HG02763 (cell line): ENCODE results near the gene RAC2.
"Not testable (repeated sequence)": the region's sequence is repeated elsewhere in the genome, so short reads cannot be mapped to it uniquely, and the experiment has no call there.

ENCODE experiments used
- ATAC-seq: cut with Tn5 transposase; IDR thresholded peaks from one replicate; pipeline ENCODE4 v1.9.1; 2021; ENCODE audit warnings: mild to moderate bottlenecking, moderate library complexity; ENCODE audit not compliant: unreplicated experiment

The RAC2 gene

GRCh38 chr22:37256075-37256726 lies 12.1 kb upstream of the RAC2 start:
- ATAC-seq, result no peak

GRCh38 chr22:37255558-37256006 lies 11.5 kb upstream of the RAC2 start:
- ATAC-seq, result no peak

GRCh38 chr22:37254867-37255233 lies 10.8 kb upstream of the RAC2 start:
- ATAC-seq, result no peak

GRCh38 chr22:37254209-37254866 lies 10.3 kb upstream of the RAC2 start:
- ATAC-seq, result no peak

GRCh38 chr22:37253126-37253660 lies 9.1 kb upstream of the RAC2 start:
- ATAC-seq, result no peak

- ATAC-seq, result not testable (repeated sequence)
These were observed 7.8 kb upstream of the RAC2 start for GRCh38 chr22:37251836-37252235.

- no peak for ATAC-seq
These were observed 5.9 kb upstream of the RAC2 start for GRCh38 chr22:37249986-37250385.

GRCh38 chr22:37248251-37248650 lies 4.2 kb upstream of the RAC2 start:
- ATAC-seq, result no peak

- no peak for ATAC-seq
These were observed 1.7 kb upstream of the RAC2 start for GRCh38 chr22:37245740-37246139.

- no peak for ATAC-seq
These were observed 1.1 kb upstream of the RAC2 start for GRCh38 chr22:37244922-37245722.

- peak; percentile 1 for ATAC-seq
These were observed 511 bp downstream of the RAC2 start for GRCh38 chr22:37243402-37244113.

- ATAC-seq, result peak; percentile 56
These were observed 1.6 kb downstream of the RAC2 start for GRCh38 chr22:37242395-37242918.

- no peak for ATAC-seq
These were observed 2.5 kb downstream of the RAC2 start for GRCh38 chr22:37241351-37242142.

GRCh38 chr22:37240941-37241320 lies 3.1 kb downstream of the RAC2 start:
- ATAC-seq, result no peak

GRCh38 chr22:37240240-37240940 lies 3.7 kb downstream of the RAC2 start:
- no peak for ATAC-seq

GRCh38 chr22:37239336-37240239 lies 4.5 kb downstream of the RAC2 start:
- ATAC-seq, result no peak

GRCh38 chr22:37237371-37238268 lies 6.4 kb downstream of the RAC2 start:
- no peak for ATAC-seq
